ENCODE data around the gene ENTREP3.
A peak's percentile ranks its signal among the peaks of the same experiment; 100 is the strongest.

ENTREP3 gene

GRCh38 chr1:155277902-155278688, 22.8 kb upstream of the ENTREP3 start:
- DNase-seq: peak; percentile 80

- peak; percentile 88 for DNase-seq
These were observed 22.0 kb upstream of the ENTREP3 start, which contains the start of gene HCN3 for GRCh38 chr1:155277070-155277901. HCN3 (plus strand) TSS chr1:155277463; CDS start chr1:155277591, 128 bp downstream.

DNA sequence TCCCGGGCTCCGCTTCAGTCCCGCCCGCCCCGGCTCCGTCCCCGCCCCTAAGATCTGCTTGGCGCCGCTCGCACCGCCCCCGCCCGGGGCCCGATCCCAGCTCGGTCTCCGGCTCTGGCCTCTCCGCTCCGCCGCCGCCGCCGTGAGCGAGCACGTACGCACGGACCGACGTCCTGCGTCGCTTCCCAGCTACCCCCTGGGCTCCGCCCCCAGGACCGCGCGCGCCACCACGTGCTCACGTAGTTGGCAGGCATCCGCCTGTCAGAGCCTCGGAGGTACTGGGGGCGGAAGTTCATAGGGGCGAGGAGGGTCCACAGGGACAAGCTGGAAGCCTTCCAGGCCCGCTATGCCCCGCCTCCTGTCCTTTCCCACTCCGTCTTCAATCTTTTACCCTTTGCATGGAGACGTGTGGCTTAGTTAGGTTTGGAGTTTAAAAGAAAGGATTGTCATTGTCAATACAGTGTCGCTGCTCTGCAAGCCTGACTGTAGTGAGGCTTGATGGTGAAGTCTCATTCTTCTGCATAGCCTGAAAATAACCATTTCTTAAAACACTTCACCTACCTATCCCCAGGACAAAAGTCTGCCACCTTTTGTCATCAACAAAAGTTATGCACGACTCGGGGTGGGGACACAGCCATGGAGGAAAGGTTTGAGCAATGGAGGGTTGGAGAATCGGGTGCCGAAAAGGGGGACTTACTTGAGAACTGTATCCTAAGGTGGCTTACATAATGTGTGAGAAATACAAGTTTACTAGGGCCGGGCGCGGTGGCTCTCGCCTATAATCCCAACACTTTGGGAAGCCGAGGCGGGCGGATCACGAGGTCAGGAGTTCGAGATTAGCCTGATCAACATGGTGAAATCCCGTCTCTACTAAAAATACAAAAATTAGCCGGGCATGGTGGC, 18.3 kb upstream of the ENTREP3 start, which contains the start of gene CLK2:
Gene CLK2, minus strand, starts transcription at position 162 of the 903 bp plus-strand sequence. CDS start 2,527 bp downstream, outside the sequence.
- peak; percentile 87 for DNase-seq

DNA sequence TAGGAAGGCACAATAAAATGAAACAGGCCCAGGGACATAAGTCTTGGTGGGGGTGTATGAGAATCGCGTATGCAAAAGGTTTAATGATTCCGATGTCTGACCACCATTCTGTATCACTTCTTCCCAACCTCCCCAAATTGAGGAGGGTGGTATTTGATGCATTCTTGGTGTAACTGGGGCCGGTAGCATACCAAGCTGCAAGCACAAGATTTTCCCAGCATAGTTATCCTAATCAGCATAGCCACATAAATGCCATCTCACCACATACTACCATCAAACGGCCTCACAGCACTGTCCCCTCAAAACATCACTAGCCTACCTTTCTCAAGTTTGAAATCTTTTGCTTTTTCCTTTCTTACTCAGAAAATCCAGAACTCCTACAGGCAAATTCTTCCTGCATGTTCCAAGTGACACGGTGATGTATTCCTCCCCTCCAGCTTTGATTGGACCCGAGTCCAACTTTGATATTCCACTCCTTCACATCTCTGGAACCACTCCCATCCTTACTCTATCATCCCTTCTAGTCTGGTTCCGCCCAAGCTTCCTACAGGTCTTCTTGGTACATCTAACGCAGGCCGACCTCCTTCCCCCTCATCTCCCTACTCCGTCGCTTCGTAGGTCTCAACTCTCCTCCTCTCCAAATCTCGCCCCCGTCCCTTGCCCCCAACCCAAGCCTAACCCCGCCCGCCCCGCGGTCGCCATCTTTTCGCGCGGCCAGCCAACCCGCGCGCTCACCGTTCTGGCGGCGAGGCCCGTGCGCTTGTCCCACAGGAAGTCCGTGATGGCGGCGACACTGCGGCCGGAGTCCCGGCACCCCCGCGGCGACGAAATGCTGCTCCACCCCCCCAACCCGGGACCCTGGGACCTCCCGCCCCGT, 17.4 kb upstream of the ENTREP3 start:
- peak; percentile 54 for DNase-seq

- DNase-seq: no peak
These were observed 14.1 kb upstream of the ENTREP3 start for GRCh38 chr1:155269381-155269780.

- no peak for DNase-seq
These were observed 13.3 kb upstream of the ENTREP3 start for GRCh38 chr1:155268630-155269029.

- no peak for DNase-seq
These were observed 12.1 kb upstream of the ENTREP3 start for GRCh38 chr1:155267373-155267772.

DNA sequence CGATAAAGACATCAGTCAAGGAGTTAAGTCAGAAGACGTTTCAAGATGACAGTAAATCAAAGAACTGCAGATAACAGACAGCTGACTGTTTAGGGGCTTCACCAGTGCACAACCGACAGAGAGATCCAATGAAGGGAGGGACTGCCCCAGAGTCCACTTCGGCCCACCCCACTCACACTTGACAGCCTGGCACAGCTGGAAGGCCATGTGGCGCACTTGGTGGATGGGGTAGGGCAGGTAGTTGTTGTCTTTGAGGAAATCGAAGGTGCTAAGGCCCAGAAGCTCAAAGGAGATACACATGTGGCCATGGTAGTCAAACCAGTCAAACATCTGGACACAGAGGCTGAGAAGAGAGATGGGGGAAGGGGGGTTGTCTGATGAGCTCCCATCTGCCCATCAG, 11.3 kb upstream of the ENTREP3 start:
- DNase-seq: no peak

DNA sequence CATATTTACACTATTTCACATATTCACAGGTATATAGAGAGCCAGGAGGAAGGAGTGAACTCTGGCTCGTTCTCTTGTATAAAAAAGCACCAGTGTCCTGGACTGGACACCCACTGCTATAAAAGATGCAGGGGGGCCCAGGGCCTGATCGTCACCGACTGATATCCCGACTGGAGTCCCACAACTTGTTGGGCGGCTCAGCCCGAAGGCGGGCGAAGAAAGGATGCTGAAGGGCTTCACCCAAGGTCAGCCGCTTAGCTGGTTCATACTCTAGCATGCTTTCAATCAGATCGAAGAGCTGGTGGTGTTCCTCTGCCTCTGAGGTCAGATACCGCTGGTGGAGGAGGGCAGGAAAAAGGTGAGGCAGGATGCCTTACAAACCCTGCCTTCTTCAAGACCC, 7.8 kb upstream of the ENTREP3 start:
- DNase-seq: no peak

- DNase-seq: peak; percentile 77
These were observed 6.8 kb upstream of the ENTREP3 start, which contains the start of gene SCAMP3 for GRCh38 chr1:155261852-155262673. SCAMP3 (minus strand) TSS chr1:155262360; CDS start chr1:155262151, 209 bp downstream.

DNA sequence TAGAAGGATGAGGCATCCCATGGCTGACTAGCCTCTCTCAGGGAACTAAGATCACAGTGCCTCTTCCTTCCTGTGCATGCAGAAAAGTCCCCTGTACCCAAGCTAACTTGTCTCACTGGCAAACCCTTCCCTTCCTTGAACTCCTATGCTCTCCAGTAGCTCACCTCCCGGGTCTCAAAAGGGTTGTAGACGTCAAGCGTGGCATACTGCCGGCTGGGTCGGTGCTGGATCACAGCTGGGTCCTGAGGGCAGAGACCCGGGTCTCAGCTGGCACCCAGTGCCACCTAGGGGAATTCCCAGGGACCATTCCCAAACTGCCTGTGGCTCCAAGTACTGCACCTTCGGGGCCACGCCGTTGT, 6.2 kb upstream of the ENTREP3 start:
- no peak for DNase-seq

DNA sequence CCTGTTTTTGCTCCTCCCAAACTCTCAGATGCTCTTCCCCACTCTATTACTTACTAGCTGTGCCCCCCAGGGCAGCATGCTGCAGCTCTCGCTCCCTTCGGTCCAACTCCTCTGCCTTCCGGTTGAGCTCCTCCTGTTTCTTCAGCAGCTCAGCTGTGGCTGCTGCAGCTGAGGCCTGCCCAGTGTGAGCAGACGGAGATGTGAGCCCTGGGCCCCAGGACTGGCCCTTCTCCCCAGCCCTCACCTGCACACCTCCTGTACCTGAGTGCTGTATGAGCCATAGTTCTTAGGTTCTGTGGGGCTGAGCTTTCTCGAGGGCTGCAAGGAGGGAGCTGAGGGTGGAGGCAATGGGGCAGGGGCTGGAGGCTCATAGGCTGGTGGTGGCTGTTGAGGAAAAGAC, 5.0 kb upstream of the ENTREP3 start:
- no peak for DNase-seq

GRCh38 chr1:155256058-155256852, 972 bp upstream of the ENTREP3 start:
- no peak for DNase-seq

- no peak for DNase-seq
These were observed 505 bp downstream of the ENTREP3 start for GRCh38 chr1:155254714-155255242.

DNA sequence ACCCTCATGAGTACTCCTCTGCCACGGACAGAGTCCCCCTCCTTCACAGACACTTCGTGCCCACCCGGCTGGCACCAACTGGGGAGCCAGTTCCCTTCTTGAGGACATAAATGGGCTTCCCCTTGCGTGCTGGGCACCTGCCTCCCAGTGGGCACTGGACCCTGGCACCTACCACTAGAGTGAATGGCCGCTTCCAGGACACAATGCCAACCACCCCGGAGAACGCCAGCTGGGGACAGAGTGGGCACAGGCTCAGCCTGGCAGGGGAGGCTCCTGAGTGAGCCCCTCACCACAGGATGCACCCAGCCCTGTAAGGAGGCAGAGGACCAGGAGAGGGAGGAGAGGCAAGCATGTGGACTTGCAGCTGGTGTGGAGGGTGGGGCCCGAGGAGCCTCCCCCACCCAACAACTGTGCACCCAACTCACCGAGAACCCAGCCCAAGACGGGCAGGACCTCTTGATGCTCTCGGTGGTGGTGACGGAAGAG, 1.0 kb downstream of the ENTREP3 start:
- no peak for DNase-seq

GRCh38 chr1:155253797-155254196, 1.5 kb downstream of the ENTREP3 start:
- no peak for DNase-seq

- DNase-seq: no peak
These were observed 2.1 kb downstream of the ENTREP3 start for GRCh38 chr1:155253208-155253607.

DNA sequence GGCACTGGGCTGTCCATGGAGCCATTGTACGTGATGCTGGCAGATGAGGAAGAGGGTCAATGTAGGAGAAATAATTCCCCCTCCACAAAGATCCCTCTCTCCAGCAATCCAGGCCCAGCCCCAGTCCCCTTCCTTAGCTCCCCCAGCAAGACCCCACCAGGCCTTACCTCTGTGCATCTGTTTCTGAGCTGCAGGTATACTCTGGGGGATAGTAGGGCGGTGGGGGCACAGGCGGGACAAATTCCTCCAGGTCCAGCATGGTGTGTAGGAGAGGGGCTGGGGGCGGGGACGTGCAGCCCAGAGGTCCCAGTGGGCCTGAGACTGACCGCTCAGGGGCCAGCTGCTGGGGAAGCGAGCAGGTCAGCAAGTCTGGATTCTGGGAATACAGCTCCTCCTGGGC, 3.7 kb downstream of the ENTREP3 start:
- no peak for DNase-seq
